BE2C (cell line): ENCODE measurements around the gene OR2H1. TPM values are rescaled to one million over a fixed set of nuclear protein-coding genes. Genes with fewer than 3 reads are reported as not detected.

ENCODE experiments used
- DNase-seq: peaks from one replicate; pipeline ENCODE4 v3.0.0-alpha.2; 2020
- H3K27me3 ChIP-seq: fragments of 250-450 bp; sonication (Bioruptor Pico); 2 replicates; pipeline ENCODE4 v1.5.1; 2020; ENCODE audit warnings: mild to moderate bottlenecking
- H3K36me3 ChIP-seq: fragments of 250-450 bp; sonication (Bioruptor Pico); 2 replicates; pipeline ENCODE4 v1.5.1; 2020; ENCODE audit warnings: mild to moderate bottlenecking
- H3K4me1 ChIP-seq: fragments of 250-450 bp; sonication (Bioruptor Pico); 2 replicates; pipeline ENCODE4 v1.5.1; 2020
- H3K4me3 ChIP-seq: 2 replicates; pipeline ENCODE4 v1.5.1; 2011; ENCODE audit warnings: low read depth, low read length
- H3K9me3 ChIP-seq: fragments of 250-450 bp; sonication (Bioruptor Pico); 2 replicates; pipeline ENCODE4 v1.5.1; 2020
- polyA plus RNA-seq: library from polyadenylated mRNA; unstranded; fragments of >200 nt; gene quantifications from one replicate; pipeline ENCODE4 v1.2.1, GENCODE V29; 2012; ENCODE audit warnings: low read depth, missing spikeins; ENCODE audit not compliant: insufficient read length, insufficient read depth
- TF ChIP-seq, protein P1 (sequence below): IDR thresholded peaks from 2 replicates; pipeline ENCODE4 v1.5.1; 2012; ENCODE audit warnings: mild to moderate bottlenecking, low read depth, low read length

OR2H1 gene
- polyA plus RNA-seq: not detected

DNA sequence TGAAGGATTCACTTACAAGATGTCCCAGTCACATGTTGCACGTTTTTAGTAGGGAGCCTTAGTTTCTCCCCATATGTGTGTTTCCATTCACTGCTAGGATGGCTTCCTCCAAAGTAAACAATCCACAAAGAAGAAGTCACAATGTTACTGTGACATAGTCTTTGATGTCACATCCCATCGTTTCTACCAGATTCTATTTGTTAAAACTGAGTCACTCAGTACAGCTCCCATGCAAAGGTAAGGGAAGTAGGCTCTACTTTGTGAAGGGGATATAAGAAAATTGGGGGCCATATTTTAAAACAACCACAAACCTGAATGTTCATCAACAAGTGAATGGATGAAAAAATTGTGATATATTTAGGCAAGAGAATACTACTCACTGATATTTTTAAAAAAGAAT lies at the start of gene OR2H1, which contains the start of gene OR11A1:
TSS of gene OR2H1 (plus strand) at position 185 of the 400 bp plus-strand sequence. CDS start 4,615 bp downstream, outside the sequence.
TSS of gene OR11A1 (minus strand) at position 101 of the 400 bp plus-strand sequence. CDS start 29,430 bp downstream, outside the sequence.
- no peak within 1 kb of the TSS for H3K4me3 ChIP-seq
- TF ChIP-seq, protein P1, sequence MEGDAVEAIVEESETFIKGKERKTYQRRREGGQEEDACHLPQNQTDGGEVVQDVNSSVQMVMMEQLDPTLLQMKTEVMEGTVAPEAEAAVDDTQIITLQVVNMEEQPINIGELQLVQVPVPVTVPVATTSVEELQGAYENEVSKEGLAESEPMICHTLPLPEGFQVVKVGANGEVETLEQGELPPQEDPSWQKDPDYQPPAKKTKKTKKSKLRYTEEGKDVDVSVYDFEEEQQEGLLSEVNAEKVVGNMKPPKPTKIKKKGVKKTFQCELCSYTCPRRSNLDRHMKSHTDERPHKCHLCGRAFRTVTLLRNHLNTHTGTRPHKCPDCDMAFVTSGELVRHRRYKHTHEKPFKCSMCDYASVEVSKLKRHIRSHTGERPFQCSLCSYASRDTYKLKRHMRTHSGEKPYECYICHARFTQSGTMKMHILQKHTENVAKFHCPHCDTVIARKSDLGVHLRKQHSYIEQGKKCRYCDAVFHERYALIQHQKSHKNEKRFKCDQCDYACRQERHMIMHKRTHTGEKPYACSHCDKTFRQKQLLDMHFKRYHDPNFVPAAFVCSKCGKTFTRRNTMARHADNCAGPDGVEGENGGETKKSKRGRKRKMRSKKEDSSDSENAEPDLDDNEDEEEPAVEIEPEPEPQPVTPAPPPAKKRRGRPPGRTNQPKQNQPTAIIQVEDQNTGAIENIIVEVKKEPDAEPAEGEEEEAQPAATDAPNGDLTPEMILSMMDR: no peak
- no peaks in the 10 kb centered on the region for H3K4me1 ChIP-seq
- no peaks in the 10 kb centered on the region; the same call in 1 of the 2 replicates for H3K27me3 ChIP-seq
- H3K36me3 ChIP-seq: no peaks in the 10 kb centered on the region
- no peak for DNase-seq
- peaks cover under 1% of the 10 kb centered on the region; the same call in 1 of the 2 replicates for H3K9me3 ChIP-seq

DNA sequence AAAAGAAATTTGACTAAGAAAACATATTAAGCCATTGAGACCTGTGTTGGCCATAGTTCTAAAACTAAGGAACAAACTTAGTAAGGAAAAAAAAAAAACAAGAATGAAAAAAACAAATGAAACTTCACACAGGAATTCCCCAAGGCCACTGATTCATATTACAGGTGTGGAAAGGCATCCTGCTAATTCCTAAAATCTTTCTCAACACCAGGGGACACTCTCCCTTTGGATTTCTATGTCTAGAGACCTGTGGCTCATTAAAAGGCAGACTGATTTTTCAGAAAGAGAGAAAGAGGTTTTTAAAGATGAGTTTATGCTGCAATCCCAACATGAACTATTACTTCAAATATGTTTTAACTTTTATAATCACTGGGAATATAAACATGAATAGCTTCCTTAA lies 42.4 kb upstream of the OR2H1 start, which contains the start of gene OR12D1:
TSS of gene OR12D1 (plus strand) at position 341 of the 400 bp plus-strand sequence.
- no peak for DNase-seq
- Histone ChIP-seq H3K27me3 (no peaks in the 10 kb centered on the region), H3K36me3 (no peaks in the 10 kb centered on the region), H3K4me3 (no peak within 1 kb of the TSS), H3K9me3 (no peaks in the 10 kb centered on the region), H3K4me1 (no peaks in the 10 kb centered on the region)
- TF ChIP-seq, protein P1: peak; percentile 7; the same call in 1 of the 2 replicates

DNA sequence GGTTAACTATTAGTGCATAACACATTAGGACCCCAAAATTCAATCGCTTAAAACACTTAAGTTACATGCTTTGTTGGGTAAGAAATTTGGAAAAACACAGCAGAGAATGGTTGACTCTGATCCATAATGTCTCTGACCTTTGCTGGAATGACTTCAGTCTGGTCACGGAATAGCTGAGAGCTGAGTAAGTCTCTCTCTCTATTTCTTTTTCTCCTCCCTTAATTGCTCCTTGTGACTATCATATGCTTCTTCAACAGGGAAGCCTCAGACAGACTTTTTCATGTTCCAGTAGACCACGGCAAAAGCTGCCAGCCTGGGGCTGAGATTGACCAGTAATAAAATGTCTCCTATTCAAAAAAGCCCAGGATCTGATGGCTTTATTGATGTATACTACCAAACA lies 37.4 kb upstream of the OR2H1 start:
- no peaks in the 10 kb centered on the region for H3K4me1 ChIP-seq

DNA sequence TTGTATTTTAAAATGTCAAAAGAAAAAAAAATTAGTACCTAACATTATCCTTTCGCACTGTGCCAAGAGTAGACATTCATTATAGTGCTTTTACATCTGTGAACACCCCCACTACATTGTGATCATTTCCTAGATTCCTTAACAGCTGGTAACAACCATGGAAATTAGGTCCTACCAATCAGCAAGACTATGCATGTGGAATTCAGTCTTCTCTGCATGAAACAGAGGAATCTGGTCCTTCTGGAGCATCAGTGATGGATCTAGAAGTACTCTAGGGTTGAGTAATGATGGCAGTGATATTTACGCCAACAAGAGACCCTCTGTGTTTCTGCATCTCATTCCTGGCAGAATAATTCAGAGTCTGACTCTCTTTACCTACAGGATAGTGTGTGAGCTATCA lies 32.8 kb upstream of the OR2H1 start:
- no peak for DNase-seq
- Histone ChIP-seq H3K4me3 (no peak overlapping the region), H3K27me3 (0 out of 2 replicates have a peak, but pooled peaks cover 5% of the 10 kb centered on the region), H3K36me3 (no peaks in the 10 kb centered on the region), H3K9me3 (no peaks in the 10 kb centered on the region), H3K4me1 (no peaks in the 10 kb centered on the region)
- TF ChIP-seq, protein P1: no peak

More for the DNA sequence above, 37.4 kb upstream of the OR2H1 start:
- TF ChIP-seq, protein P1: no peak
- Histone ChIP-seq H3K4me3 (no peak overlapping the region), H3K9me3 (no peaks in the 10 kb centered on the region), H3K36me3 (no peaks in the 10 kb centered on the region), H3K27me3 (0 out of 2 replicates have a peak, but pooled peaks cover 5% of the 10 kb centered on the region)
- DNase-seq: no peak

DNA sequence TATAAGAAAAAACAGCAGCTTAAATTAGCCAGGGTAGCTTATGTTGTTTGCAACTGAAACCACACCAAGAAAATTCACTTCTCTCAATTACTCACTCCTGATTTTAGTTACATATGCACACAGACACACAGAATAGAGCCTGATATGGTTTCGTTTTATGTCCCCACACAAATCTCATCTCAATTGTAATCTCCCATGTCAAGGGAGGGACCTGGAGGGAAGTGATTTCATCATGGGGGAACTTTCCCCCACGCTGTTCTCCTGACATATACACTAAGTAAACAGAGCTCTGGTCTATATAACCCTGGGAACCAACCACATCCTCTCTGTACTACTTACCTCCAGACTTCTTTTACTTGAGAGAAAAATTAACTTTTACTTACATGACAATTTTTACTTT lies 32.4 kb upstream of the OR2H1 start:
- Histone ChIP-seq H3K4me1 (no peaks in the 10 kb centered on the region), H3K4me3 (no peak overlapping the region), H3K9me3 (no peaks in the 10 kb centered on the region), H3K36me3 (no peaks in the 10 kb centered on the region), H3K27me3 (0 out of 2 replicates have a peak, but pooled peaks cover 5% of the 10 kb centered on the region)
- TF ChIP-seq, protein P1: no peak
- no peak for DNase-seq

DNA sequence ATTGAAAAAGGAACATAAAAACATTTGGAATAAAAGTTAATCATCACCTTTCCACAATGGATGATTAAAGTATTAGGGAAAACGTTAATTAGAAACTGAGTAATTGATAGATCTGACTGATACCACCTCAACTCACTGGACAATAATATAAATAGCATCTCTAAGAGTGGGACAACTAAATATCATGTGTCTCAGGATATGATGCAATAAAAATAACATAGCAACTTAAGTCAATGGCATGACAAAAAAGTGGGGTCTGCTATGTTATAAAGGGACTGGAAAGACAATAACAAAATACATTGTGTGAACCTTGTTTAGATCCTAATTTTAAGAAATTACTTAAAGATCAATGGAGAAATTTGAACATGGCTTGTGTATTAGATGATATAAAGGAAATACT lies 31.9 kb upstream of the OR2H1 start:
- Histone ChIP-seq H3K27me3 (0 out of 2 replicates have a peak, but pooled peaks cover 5% of the 10 kb centered on the region), H3K9me3 (no peaks in the 10 kb centered on the region), H3K4me3 (no peak overlapping the region), H3K36me3 (no peaks in the 10 kb centered on the region), H3K4me1 (no peaks in the 10 kb centered on the region)
- DNase-seq: no peak
- TF ChIP-seq, protein P1: no peak
